PC-3 (cell line): ENCODE results near the gene ARHGAP15. TPM values are rescaled to one million over a fixed set of nuclear protein-coding genes. Genes with fewer than 3 reads are reported as not detected.

Source experiments
- ATAC-seq: fragments of 200-7000 bp; cut with Tn5 transposase; 2 replicates; pipeline ENCODE4 v1.9.1; 2020; ENCODE audit warnings: mild to moderate bottlenecking, moderate library complexity
- BruUV-seq: library from RNA; stranded (reverse); fragments of 400-500 nt; replicated peaks from 2 replicates; lab custom pipeline; 2021; lab: Mats Ljungman, UMichigan
- CTCF ChIA-PET: fragments of 300-600 bp; sonication (Branson Sonifier 250); formaldehyde crosslinking; loops from one replicate; lab custom pipeline; 2022; ENCODE audit warnings: antibody characterized with exemption; lab: Charles Lee
- POLR2A ChIA-PET: fragments of 300-600 bp; sonication (Branson Sonifier 250); formaldehyde crosslinking; loops from one replicate; lab custom pipeline; 2022; ENCODE audit warnings: antibody characterized with exemption; ENCODE audit not compliant: unreplicated experiment; lab: Charles Lee
- DNase-seq: peaks from one replicate; pipeline ENCODE4 v3.0.0-alpha.2; 2015
- H2AFZ ChIP-seq: fragments of 300-600 bp; sonication (generic); 2 replicates; pipeline ENCODE4 v1.6.0; 2016; ENCODE audit warnings: antibody characterized with exemption, low read length
- H3F3A ChIP-seq: fragments of 300-600 bp; sonication (generic); one replicate; pipeline ENCODE4 v1.6.0; 2017; ENCODE audit warnings: antibody characterized with exemption, low read length, control low read depth, mild to moderate bottlenecking; ENCODE audit not compliant: unreplicated experiment
- H3K27ac ChIP-seq: fragments of 300-600 bp; sonication (generic); 2 replicates; pipeline ENCODE4 v1.5.1; 2016; ENCODE audit warnings: mild to moderate bottlenecking, low read length
- H3K27me3 ChIP-seq: fragments of 300-600 bp; sonication (generic); 2 replicates; pipeline ENCODE4 v1.6.1; 2016; ENCODE audit warnings: low read length, mixed read lengths
- H3K36me3 ChIP-seq: fragments of 300-600 bp; sonication (generic); 2 replicates; pipeline ENCODE4 v1.6.1; 2016; ENCODE audit warnings: low read depth, mixed run types, low read length, mixed read lengths
- H3K4me1 ChIP-seq: fragments of 300-600 bp; sonication (generic); 2 replicates; pipeline ENCODE4 v1.5.1; 2016; ENCODE audit warnings: low read length; ENCODE audit not compliant: insufficient read depth
- H3K4me2 ChIP-seq: fragments of 300-600 bp; sonication (generic); 2 replicates; pipeline ENCODE4 v1.6.0; 2016; ENCODE audit warnings: low read length
- H3K4me3 ChIP-seq: fragments of 300-600 bp; sonication (generic); 2 replicates; pipeline ENCODE4 v1.5.1; 2016; ENCODE audit warnings: mild to moderate bottlenecking, low read length, mixed read lengths
- H3K79me2 ChIP-seq: fragments of 300-600 bp; sonication (generic); 2 replicates; pipeline ENCODE4 v1.6.1; 2017; ENCODE audit warnings: low read length, mixed read lengths
- H3K9ac ChIP-seq: fragments of 300-600 bp; sonication (generic); 2 replicates; pipeline ENCODE4 v1.6.0; 2016; ENCODE audit warnings: mild to moderate bottlenecking, low read length
- H3K9me2 ChIP-seq: fragments of 300-600 bp; sonication (generic); replicated peaks from 2 replicates; pipeline ENCODE4 v1.6.1; 2016; ENCODE audit warnings: mixed run types, low read length, mixed read lengths
- H3K9me3 ChIP-seq: fragments of 300-600 bp; sonication (generic); 2 replicates; pipeline ENCODE4 v1.6.1; 2016; ENCODE audit warnings: low read length, mixed read lengths
- H4K20me1 ChIP-seq: fragments of 300-600 bp; sonication (generic); 2 replicates; pipeline ENCODE4 v1.6.1; 2016; ENCODE audit warnings: low read length, mixed read lengths
- CTCF ChIP-seq: fragments of 300-600 bp; sonication (generic); conservative IDR thresholded peaks from 2 replicates; pipeline ENCODE4 v1.5.1; 2017; ENCODE audit warnings: antibody characterized with exemption, low read depth, mild to moderate bottlenecking, low read length
- EZH2 ChIP-seq: fragments of 300-600 bp; sonication (generic); IDR thresholded peaks from one replicate; pipeline ENCODE4 v1.6.1; 2017; ENCODE audit warnings: antibody characterized with exemption, mild to moderate bottlenecking, low read length; ENCODE audit not compliant: unreplicated experiment
- EZH2phosphoT487 ChIP-seq: fragments of 300-600 bp; sonication (generic); IDR thresholded peaks from 2 replicates; pipeline ENCODE4 v1.6.1; 2018; ENCODE audit warnings: mild to moderate bottlenecking, antibody characterized with exemption, low read length, borderline replicate concordance
- intact Hi-C: fragments of 100-400 bp; cut with micrococcal nuclease; formaldehyde crosslinking; loops from 2 replicates; pipeline ENCODE4 v1.9.0; 2023
- total RNA-seq: library from RNA; depleted of rRNA; stranded (reverse); fragments of >200 nt; gene quantifications from 2 replicates; pipeline ENCODE4 v1.2.3, GENCODE V29; 2014

Gene ARHGAP15
- total RNA-seq, 1 experiment from 2014 or later, result not detected

- H3K27me3 ChIP-seq, result peaks cover 19% of the 10 kb centered on the region
- H3K9ac ChIP-seq, result no peak overlapping the region
- H3K79me2 ChIP-seq, result no peaks in the 10 kb centered on the region
- DNase-seq (no peak), ATAC-seq (no peak)
- H2AFZ ChIP-seq, result no peak overlapping the region
- no peaks in the 10 kb centered on the region for H3K9me2 ChIP-seq
- H3F3A ChIP-seq, result no peaks in the 10 kb centered on the region
- intact Hi-C loops, result no loop called here
- ChIA-PET POLR2A (no interaction called here), CTCF (interaction anchor here (0.6 kb wide), 1 partner anchor 112 kb away, joined by 5 read pairs; no protein-coding TSS in a partner anchor)
- H3K27ac ChIP-seq, result no peak overlapping the region
- H3K4me2 ChIP-seq, result no peak overlapping the region
- H4K20me1 ChIP-seq, result no peaks in the 10 kb centered on the region
- no peaks in the 10 kb centered on the region for H3K4me1 ChIP-seq
- no peak overlapping the region for H3K4me3 ChIP-seq
- H3K36me3 ChIP-seq, result no peaks in the 10 kb centered on the region
- H3K9me3 ChIP-seq, result no peaks in the 10 kb centered on the region
- TF ChIP-seq CTCF, result no peak
- TF ChIP-seq EZH2, result no peak
- no peak for TF ChIP-seq EZH2phosphoT487
- BruUV-seq, result no TSS peak
Observed at GRCh38 chr2:143218621-143219020, 89.4 kb downstream of the ARHGAP15 start.

GRCh38 chr2:143219266-143219665 lies 90.0 kb downstream of the ARHGAP15 start:
- BruUV-seq, result no TSS peak
- Histone ChIP-seq H3K27me3 (peaks cover 15% of the 10 kb centered on the region), H2AFZ (no peak overlapping the region), H3K36me3 (no peaks in the 10 kb centered on the region), H4K20me1 (no peaks in the 10 kb centered on the region), H3K4me2 (no peak overlapping the region), H3K4me1 (no peaks in the 10 kb centered on the region), H3F3A (no peaks in the 10 kb centered on the region), H3K4me3 (no peak overlapping the region), H3K27ac (no peak overlapping the region), H3K9me2 (no peaks in the 10 kb centered on the region), H3K9me3 (no peaks in the 10 kb centered on the region), H3K9ac (no peak overlapping the region), H3K79me2 (no peaks in the 10 kb centered on the region)
- DNase-seq (peak; percentile 8), ATAC-seq (no peak)
- intact Hi-C loops, result no loop called here
- ChIA-PET POLR2A (no interaction called here), CTCF (no interaction called here)
- TF ChIP-seq EZH2phosphoT487 (no peak), EZH2 (no peak), CTCF (no peak)

- Histone ChIP-seq H3K36me3 (no peaks in the 10 kb centered on the region), H3K4me2 (no peak overlapping the region), H3F3A (no peaks in the 10 kb centered on the region), H3K79me2 (no peaks in the 10 kb centered on the region), H4K20me1 (no peaks in the 10 kb centered on the region), H3K9me3 (no peaks in the 10 kb centered on the region), H2AFZ (no peak overlapping the region), H3K4me3 (no peak overlapping the region), H3K27me3 (peaks cover 23% of the 10 kb centered on the region), H3K9me2 (no peaks in the 10 kb centered on the region), H3K27ac (no peak overlapping the region), H3K4me1 (no peaks in the 10 kb centered on the region), H3K9ac (no peak overlapping the region)
- DNase-seq (no peak), ATAC-seq (no peak)
- CTCF ChIA-PET, result interaction anchor here (0.5 to 0.6 kb wide), 2 partner anchors 50 to 89 kb away, joined by 3 to 4 read pairs; no protein-coding TSS in a partner anchor
- BruUV-seq, result no TSS peak
- intact Hi-C loops, result no loop called here
- TF ChIP-seq EZH2 (no peak), EZH2phosphoT487 (no peak), CTCF (no peak)
- POLR2A ChIA-PET, result no interaction called here
Observed at GRCh38 chr2:143223556-143223955, 94.3 kb downstream of the ARHGAP15 start.
